ENCODE results near the gene RBP3.

Gene RBP3

GRCh38 chr10:47336387-47337134, 11.6 kb upstream of the RBP3 start:
- DNase-seq = peak in 1 of 51 donors; percentile 35

- no peak for DNase-seq
Measured at GRCh38 chr10:47337310-47337709, 10.9 kb upstream of the RBP3 start.

DNA sequence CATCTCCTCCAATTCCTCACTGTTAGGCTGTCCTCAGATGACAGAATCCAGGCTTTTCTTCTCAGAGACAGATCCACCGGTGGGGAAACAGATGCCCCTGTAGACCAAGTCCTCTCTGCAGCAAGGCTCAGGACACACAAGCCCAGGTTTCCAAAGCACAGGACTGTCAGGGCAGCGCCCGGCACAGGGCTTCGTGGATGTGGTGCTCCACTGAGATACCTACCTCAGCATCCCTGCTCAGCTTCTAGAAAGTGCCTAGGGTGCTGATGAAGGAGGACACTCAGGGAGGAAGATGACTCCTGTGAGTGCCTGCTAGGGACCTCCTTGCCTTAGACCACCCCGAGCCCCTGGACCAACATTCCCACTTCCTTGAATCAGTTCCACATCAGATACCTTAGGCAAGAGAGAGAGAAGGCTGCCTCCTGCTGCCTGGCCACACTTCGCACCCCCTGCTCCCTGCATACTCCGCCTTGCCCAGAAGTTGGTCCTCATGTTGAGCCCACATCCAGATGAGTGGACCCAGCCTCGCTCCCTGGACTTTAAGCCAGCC, 8.9 kb upstream of the RBP3 start:
- no peak for DNase-seq

DNA sequence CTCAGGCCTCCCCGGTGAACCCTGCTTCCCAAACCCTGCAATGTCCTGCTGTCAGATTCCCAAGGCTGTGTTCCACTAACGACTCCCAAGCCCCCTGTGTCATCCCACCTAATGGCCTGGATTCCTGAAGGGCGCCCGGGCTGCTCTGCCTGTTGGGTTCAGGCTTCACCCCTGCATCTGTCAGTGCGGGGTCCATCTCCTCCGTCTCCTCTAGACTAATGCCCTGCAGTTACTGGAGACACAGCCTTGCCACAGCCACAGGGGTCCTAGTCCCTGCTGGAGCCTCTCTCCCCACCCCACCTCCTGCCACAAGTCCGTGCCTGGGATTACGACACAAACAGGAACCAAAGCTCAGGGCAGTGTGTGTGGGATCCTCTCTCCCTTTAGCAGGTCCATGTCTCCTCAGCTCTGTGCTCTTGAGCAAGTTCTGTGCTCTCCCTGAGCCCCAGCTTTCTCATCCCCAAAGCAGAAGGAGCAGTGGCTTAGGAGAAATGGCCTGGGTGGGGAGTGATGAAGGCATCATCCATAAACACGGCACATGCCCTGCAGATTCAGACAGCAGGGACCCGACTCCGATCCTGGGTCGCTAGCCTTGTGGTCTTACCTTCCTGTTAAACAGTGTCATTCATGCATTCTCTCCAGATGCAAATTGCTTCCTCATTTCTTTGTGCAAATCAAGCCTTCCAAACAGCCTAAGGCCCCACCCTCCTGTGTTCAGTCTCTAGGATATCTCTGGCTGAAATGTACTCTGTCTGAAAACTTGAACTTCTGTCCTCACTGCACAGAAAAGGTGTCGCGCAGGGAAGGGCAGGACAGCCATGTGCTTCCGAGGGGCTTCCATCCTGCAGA, 8.2 kb upstream of the RBP3 start:
- DNase-seq = no peak

- peak in 24 of 51 donors; percentile 5 to 67 (median 30) for DNase-seq
Measured at GRCh38 chr10:47340608-47341170, 7.5 kb upstream of the RBP3 start.

DNA sequence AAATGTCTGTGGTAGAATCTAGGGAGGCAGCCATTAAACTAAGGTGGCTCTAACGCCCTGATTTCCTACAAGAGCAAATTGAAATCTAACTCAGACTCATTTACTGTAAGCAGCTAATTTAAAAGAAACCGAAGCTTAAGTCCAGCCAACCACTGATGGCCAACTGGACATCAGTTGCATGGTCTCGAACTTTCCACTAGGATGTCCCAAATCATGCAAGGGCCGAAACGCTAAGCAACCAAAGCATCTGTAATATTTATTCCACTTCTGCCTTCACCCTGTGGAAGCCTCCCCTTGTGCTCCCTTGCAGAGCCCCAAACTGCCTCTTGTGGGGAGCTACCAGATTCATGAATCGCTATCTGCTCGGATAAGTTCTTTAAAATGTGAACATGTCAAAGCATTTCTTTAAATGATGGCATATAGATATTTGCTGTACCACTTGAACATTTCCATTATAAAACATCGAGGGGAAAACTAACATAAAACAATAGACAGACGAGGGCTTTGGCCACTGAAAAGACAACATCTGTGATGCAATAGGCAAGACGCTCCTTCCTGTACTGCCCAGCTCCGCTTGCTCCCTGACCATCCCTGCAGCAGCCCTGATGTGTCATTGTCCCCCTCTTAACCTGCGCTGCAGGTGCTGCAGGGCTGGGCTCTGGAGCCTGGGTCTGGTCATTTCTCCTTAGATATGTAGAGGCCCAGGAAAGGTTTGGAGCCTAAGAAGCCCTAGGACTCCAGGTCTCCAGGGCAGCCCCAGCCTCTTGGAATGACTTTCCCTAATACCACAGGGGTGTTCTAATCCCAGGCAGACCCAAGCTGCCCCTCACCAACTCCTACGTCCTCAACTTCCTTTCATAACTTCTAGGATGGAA, 2.9 kb upstream of the RBP3 start:
- no peak for DNase-seq

- no peak for DNase-seq
Measured at GRCh38 chr10:47346581-47347302, 1.4 kb upstream of the RBP3 start.

- DNase-seq = no peak
Measured at GRCh38 chr10:47347303-47347675, 874 bp upstream of the RBP3 start.

DNA sequence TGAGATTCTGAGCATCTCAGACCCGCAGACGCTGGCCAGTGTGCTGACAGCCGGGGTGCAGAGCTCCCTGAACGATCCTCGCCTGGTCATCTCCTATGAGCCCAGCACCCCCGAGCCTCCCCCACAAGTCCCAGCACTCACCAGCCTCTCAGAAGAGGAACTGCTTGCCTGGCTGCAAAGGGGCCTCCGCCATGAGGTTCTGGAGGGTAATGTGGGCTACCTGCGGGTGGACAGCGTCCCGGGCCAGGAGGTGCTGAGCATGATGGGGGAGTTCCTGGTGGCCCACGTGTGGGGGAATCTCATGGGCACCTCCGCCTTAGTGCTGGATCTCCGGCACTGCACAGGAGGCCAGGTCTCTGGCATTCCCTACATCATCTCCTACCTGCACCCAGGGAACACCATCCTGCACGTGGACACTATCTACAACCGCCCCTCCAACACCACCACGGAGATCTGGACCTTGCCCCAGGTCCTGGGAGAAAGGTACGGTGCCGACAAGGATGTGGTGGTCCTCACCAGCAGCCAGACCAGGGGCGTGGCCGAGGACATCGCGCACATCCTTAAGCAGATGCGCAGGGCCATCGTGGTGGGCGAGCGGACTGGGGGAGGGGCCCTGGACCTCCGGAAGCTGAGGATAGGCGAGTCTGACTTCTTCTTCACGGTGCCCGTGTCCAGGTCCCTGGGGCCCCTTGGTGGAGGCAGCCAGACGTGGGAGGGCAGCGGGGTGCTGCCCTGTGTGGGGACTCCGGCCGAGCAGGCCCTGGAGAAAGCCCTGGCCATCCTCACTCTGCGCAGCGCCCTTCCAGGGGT, 703 bp downstream of the RBP3 start:
- no peak for DNase-seq

GRCh38 chr10:47349516-47349915, 1.4 kb downstream of the RBP3 start:
- no peak for DNase-seq

GRCh38 chr10:47349941-47350371, 1.8 kb downstream of the RBP3 start:
- no peak for DNase-seq

- DNase-seq = no peak
Measured at GRCh38 chr10:47350671-47351640, 2.8 kb downstream of the RBP3 start.

DNA sequence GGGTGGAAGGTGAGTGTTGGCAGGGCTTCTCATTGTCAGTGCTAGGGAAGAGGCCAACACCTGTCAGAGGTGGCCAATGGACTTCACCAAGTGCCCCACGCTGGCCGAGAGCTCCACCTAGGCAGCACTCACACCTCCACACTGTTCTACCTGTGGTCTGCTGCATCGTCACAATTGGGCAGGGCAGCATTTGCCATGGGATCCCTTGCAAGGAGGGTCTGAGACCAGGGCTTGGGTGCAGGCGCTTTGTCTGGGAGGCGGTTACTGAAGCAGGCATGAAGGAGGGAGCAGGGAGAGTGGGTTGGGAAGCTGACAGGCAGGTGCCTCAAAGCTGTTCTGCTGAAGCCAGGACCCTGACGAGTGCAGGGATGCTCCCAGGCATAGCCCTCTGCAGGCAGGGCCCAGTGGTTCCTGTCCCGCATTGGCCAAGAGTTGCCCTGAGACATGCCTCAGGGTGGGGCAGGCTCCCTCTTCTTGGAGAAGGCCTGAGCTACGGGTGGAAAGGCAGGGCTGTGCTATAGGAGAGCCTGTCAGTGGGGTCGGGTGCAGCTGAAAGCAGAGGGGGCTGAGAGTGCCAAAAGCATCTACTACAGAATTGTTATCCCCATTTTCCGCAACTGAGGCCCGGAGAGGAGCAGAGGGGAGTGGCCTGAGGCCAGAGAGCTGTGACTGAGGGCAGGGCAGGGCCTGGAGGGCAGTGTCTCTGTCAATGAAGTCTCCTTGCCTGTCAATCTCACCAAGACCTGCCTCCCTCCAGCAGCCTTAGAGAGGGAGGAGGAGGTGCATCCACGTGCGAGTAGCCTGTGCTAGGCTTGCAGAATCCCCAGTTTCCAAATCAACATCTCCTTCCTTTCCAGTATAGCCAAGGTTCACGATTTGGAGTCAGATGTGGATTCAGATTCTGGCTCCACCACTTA, 4.0 kb downstream of the RBP3 start:
- no peak for DNase-seq

- no peak for DNase-seq
Measured at GRCh38 chr10:47353351-47353750, 5.2 kb downstream of the RBP3 start.

- DNase-seq = no peak
Measured at GRCh38 chr10:47354165-47354564, 6.0 kb downstream of the RBP3 start.

- DNase-seq = no peak
Measured at GRCh38 chr10:47354900-47355299, 6.7 kb downstream of the RBP3 start.

DNA sequence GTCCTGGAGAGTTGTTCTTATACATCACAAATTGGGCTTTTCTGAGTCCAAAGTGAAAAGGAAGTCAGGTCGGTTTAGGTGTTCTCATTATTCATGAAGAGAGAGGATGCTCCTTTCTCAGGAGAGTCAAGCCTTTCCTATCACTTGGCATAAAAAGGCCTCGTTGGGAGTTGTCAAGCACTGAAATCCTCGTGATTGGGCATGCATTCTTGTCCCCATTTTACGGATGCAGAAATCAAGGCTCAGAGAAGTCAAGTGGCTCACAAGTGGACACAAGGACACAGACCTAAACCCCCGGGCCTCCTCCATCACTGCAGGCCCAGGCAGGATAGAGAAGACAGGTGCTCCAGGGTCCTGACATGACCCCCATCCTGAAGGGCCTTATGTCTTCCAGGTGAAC, 8.5 kb downstream of the RBP3 start:
- no peak for DNase-seq
